MM.1S (cell line): ENCODE measurements around the gene ZBTB44.

ENCODE experiments used
- EZH2 ChIP-seq: fragments of 300-600 bp; sonication (generic); optimal IDR thresholded peaks from 2 replicates; pipeline ENCODE3; 2017; ENCODE audit warnings: low read depth, mild to moderate bottlenecking, antibody characterized with exemption, low read length, mixed read lengths
- EZH2phosphoT487 ChIP-seq: fragments of 300-600 bp; sonication (generic); IDR thresholded peaks from 2 replicates; pipeline ENCODE4 v1.6.1; 2018; ENCODE audit warnings: antibody characterized with exemption, low read length
- TF ChIP-seq, protein P1 (sequence below): fragments of 300-600 bp; sonication (generic); IDR thresholded peaks from 2 replicates; pipeline ENCODE4 v1.5.1; 2016; ENCODE audit warnings: antibody characterized with exemption, low read length, mixed read lengths

DNA sequence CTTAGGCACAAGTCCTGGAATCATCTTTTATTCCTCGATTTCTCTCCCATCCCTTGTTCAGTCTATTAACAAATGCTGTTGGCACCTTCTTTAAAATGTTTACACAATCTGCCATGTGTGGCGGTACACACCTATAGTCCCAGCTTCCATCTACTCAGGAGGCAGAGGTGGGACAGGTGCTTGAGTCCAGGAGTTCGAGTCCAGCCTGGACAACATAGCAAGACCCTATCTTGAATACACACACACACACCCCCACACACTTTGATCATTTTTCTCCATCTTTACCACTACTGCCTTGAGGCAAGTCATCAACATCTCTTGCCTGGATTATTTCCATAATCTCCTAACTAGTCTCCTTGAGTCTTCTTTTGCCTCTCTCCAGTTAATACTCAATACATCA, 13.7 kb upstream of the ZBTB44 start:
- TF ChIP-seq, protein P1, sequence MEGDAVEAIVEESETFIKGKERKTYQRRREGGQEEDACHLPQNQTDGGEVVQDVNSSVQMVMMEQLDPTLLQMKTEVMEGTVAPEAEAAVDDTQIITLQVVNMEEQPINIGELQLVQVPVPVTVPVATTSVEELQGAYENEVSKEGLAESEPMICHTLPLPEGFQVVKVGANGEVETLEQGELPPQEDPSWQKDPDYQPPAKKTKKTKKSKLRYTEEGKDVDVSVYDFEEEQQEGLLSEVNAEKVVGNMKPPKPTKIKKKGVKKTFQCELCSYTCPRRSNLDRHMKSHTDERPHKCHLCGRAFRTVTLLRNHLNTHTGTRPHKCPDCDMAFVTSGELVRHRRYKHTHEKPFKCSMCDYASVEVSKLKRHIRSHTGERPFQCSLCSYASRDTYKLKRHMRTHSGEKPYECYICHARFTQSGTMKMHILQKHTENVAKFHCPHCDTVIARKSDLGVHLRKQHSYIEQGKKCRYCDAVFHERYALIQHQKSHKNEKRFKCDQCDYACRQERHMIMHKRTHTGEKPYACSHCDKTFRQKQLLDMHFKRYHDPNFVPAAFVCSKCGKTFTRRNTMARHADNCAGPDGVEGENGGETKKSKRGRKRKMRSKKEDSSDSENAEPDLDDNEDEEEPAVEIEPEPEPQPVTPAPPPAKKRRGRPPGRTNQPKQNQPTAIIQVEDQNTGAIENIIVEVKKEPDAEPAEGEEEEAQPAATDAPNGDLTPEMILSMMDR = no peak
- TF ChIP-seq EZH2phosphoT487 (no peak), EZH2 (no peak)
